H1 (cell line): Measurements from ENCODE around the gene SFTPB. TPM values are rescaled to one million over a fixed set of nuclear protein-coding genes. Genes with fewer than 3 reads are reported as not detected.

Source experiments
- CTCF ChIA-PET: fragments of 300-600 bp; sonication (Branson Sonifier 250); formaldehyde crosslinking; loops from one replicate; lab custom pipeline; 2021; ENCODE audit not compliant: partially characterized antibody; lab: Charles Lee
- POLR2A ChIA-PET: fragments of 300-600 bp; sonication (Branson Sonifier 250); formaldehyde crosslinking; loops from one replicate; lab custom pipeline; 2021; ENCODE audit warnings: inconsistent platforms; ENCODE audit not compliant: partially characterized antibody; lab: Charles Lee
- DNase-seq, 2 experiments: peaks; one replicate each; pipeline versions ENCODE4 v3.0.0 to v3.0.0-alpha.2; 2010 to 2022; ENCODE audit warnings: low spot score in 2 of 2, low read depth in 1 of 2, mixed read lengths in 1 of 2
- FAIRE-seq: peaks from 2 replicates; lab custom pipeline; 2011; peaks lifted over from hg19 to GRCh38; lab: Jason Lieb, UNC
- H2AFZ ChIP-seq: 2 replicates; pipeline ENCODE4 v1.8.1; 2012; ENCODE audit warnings: low read length, inconsistent platforms
- H2AK5ac ChIP-seq: 2 replicates; pipeline ENCODE4 v1.6.1; 2013; ENCODE audit warnings: low read depth, low read length
- H2BK120ac ChIP-seq: replicated peaks from 2 replicates; pipeline ENCODE3; 2013; ENCODE audit warnings: low read depth, low read length, inconsistent platforms
- H2BK12ac ChIP-seq: 2 replicates; pipeline ENCODE4 v1.6.1; 2013; ENCODE audit warnings: low read depth, low read length
- H2BK15ac ChIP-seq: 2 replicates; pipeline ENCODE4 v1.6.1; 2013; ENCODE audit warnings: low read length
- H2BK20ac ChIP-seq: 2 replicates; pipeline ENCODE4 v1.6.1; 2013; ENCODE audit warnings: low read length
- H2BK5ac ChIP-seq: 2 replicates; pipeline ENCODE4 v1.6.1; 2013; ENCODE audit warnings: low read depth, low read length
- H3K14ac ChIP-seq: 2 replicates; pipeline ENCODE4 v1.6.1; 2013; ENCODE audit warnings: inconsistent platforms; ENCODE audit not compliant: insufficient read length
- H3K18ac ChIP-seq: 2 replicates; pipeline ENCODE4 v1.6.1; 2013; ENCODE audit warnings: low read length; ENCODE audit errors: extremely low read depth
- H3K23ac ChIP-seq: 2 replicates; pipeline ENCODE4 v1.6.1; 2013; ENCODE audit warnings: inconsistent platforms; ENCODE audit not compliant: insufficient read length
- H3K23me2 ChIP-seq: 2 replicates; pipeline ENCODE4 v1.6.1; 2013; ENCODE audit warnings: low read depth, low read length
- H3K27ac ChIP-seq: 2 replicates; pipeline ENCODE4 v1.6.1; 2011; ENCODE audit warnings: low read depth, low read length, inconsistent platforms
- H3K27me3 ChIP-seq, 4 experiments: replicated peaks in 1 of 4; 1 replicate in 1 of 4; 2 replicates in 3 of 4; pipeline versions ENCODE4 v1.6.1 to v1.8.1; 2011 to 2013; ENCODE audit warnings: low read length in 3 of 4, mild to moderate bottlenecking in 3 of 4, inconsistent platforms in 2 of 4, mixed read lengths in 2 of 4, moderate library complexity in 1 of 4; ENCODE audit not compliant: control insufficient read depth in 3 of 4, insufficient read depth in 3 of 4; ENCODE audit errors: extremely low read depth in 1 of 4
- H3K36me3 ChIP-seq, 4 experiments: 2 replicates each; pipeline versions ENCODE4 v1.6.1 to v1.8.1; 2011 to 2013; ENCODE audit warnings: mild to moderate bottlenecking in 4 of 4, low read length in 3 of 4, moderate library complexity in 2 of 4, control low read depth in 1 of 4, inconsistent platforms in 1 of 4; ENCODE audit not compliant: insufficient read depth in 4 of 4, control insufficient read depth in 2 of 4
- H3K4ac ChIP-seq: replicated peaks from 2 replicates; pipeline ENCODE3; 2013; ENCODE audit warnings: low read length, low read depth, mixed read lengths, inconsistent platforms; ENCODE audit not compliant: insufficient read length
- H3K4me1 ChIP-seq, 4 experiments: replicated peaks in 1 of 4; 1 replicate in 1 of 4; 2 replicates in 3 of 4; pipeline versions ENCODE4 v1.6.1 to v1.8.1; 2011 to 2013; ENCODE audit warnings: low read length in 3 of 4, inconsistent platforms in 2 of 4, mixed read lengths in 1 of 4; ENCODE audit not compliant: insufficient read depth in 4 of 4, control insufficient read depth in 3 of 4
- H3K4me2 ChIP-seq, 2 experiments: 2 replicates each; pipeline versions ENCODE4 v1.6.1 to v1.8.1; 2011 to 2013; ENCODE audit warnings: low read depth in 2 of 2, low read length in 2 of 2, control low read depth in 1 of 2, inconsistent platforms in 1 of 2, mild to moderate bottlenecking in 1 of 2; ENCODE audit not compliant: insufficient read depth in 1 of 2
- H3K4me3 ChIP-seq, 4 experiments: fragments of 200-600, 300-600 bp in 1 of 4; sonication (generic), shearing (Covaris generic), sonication (Bioruptor Twin) in 1 of 4; 2 replicates each; pipeline versions ENCODE4 v1.5.1 to v1.8.1; 2011 to 2016; ENCODE audit warnings: low read length in 4 of 4, low read depth in 3 of 4, control low read depth in 2 of 4, inconsistent platforms in 2 of 4, mild to moderate bottlenecking in 2 of 4, mixed read lengths in 1 of 4, moderate library complexity in 1 of 4; ENCODE audit not compliant: insufficient read depth in 2 of 4; ENCODE audit errors: extremely low read depth in 1 of 4
- H3K56ac ChIP-seq: replicated peaks from 2 replicates; pipeline ENCODE3; 2013; ENCODE audit warnings: low read depth, mild to moderate bottlenecking, mixed read lengths, low read length, inconsistent platforms; ENCODE audit not compliant: insufficient read length
- H3K79me1 ChIP-seq: 2 replicates; pipeline ENCODE4 v1.6.1; 2013; ENCODE audit warnings: low read depth, low read length, control low read depth
- H3K79me2 ChIP-seq, 2 experiments: 2 replicates each; pipeline versions ENCODE4 v1.6.1 to v1.8.1; 2012 to 2013; ENCODE audit warnings: low read length in 2 of 2, mild to moderate bottlenecking in 2 of 2, inconsistent platforms in 1 of 2; ENCODE audit not compliant: insufficient read depth in 2 of 2, control insufficient read depth in 1 of 2
- H3K9ac ChIP-seq, 4 experiments: replicated peaks in 1 of 4; 1 replicate in 1 of 4; 2 replicates in 3 of 4; pipeline versions ENCODE4 v1.6.1 to v1.8.1; 2011 to 2013; ENCODE audit warnings: low read depth in 3 of 4, low read length in 3 of 4, control low read depth in 2 of 4, mild to moderate bottlenecking in 2 of 4, moderate library complexity in 2 of 4, inconsistent platforms in 1 of 4; ENCODE audit errors: extremely low read depth in 1 of 4
- H3K9me3 ChIP-seq, 2 experiments: 2 replicates each; pipeline versions ENCODE4 v1.6.1 to v1.8.1; 2012 to 2013; ENCODE audit warnings: mild to moderate bottlenecking in 2 of 2, moderate library complexity in 2 of 2, control low read depth in 1 of 2, inconsistent platforms in 1 of 2, low read depth in 1 of 2, low read length in 1 of 2, mixed read lengths in 1 of 2; ENCODE audit not compliant: insufficient read depth in 2 of 2
- H4K20me1 ChIP-seq, 2 experiments: replicated peaks in 1 of 2; 2 replicates each; pipeline versions ENCODE3 to v1.8.1; 2011 to 2013; ENCODE audit warnings: inconsistent platforms in 2 of 2, low read length in 2 of 2, mild to moderate bottlenecking in 1 of 2; ENCODE audit not compliant: insufficient read depth in 2 of 2, control insufficient read depth in 1 of 2
- H4K5ac ChIP-seq: 2 replicates; pipeline ENCODE4 v1.6.1; 2013; ENCODE audit warnings: low read length, low read depth, mixed read lengths, inconsistent platforms; ENCODE audit not compliant: insufficient read length
- H4K8ac ChIP-seq: 2 replicates; pipeline ENCODE4 v1.8.0; 2013; ENCODE audit warnings: mild to moderate bottlenecking, moderate library complexity, low read length, inconsistent platforms; ENCODE audit not compliant: insufficient read depth; ENCODE audit errors: extremely low read depth
- H4K91ac ChIP-seq: replicated peaks from 2 replicates; pipeline ENCODE3; 2013; ENCODE audit warnings: low read length, mixed read lengths, inconsistent platforms; ENCODE audit not compliant: insufficient read length
- HDAC6 ChIP-seq: IDR thresholded peaks from one replicate; pipeline ENCODE4 v1.7.1; 2012; ENCODE audit warnings: low read depth, mild to moderate bottlenecking, inconsistent platforms, low read length, moderate library complexity
- WGBS, 2 experiments: shearing (Covaris generic) in 1 of 2; methylation state at CpG; one replicate each; pipeline versions ENCODE4 v1.1.6 to v1.1.7; 2013 to 2015; ENCODE audit warnings: low lambda C conversion rate in 2 of 2, mixed read lengths in 2 of 2, inconsistent platforms in 1 of 2, low coverage in 1 of 2, missing lambda C conversion rate in 1 of 2; ENCODE audit not compliant: insufficient replicate concordance in 2 of 2, insufficient coverage in 1 of 2, insufficient read length in 1 of 2; ENCODE audit errors: extremely low coverage in 1 of 2, missing lambda C conversion rate in 1 of 2; 5-methylcytosine and 5-hydroxymethylcytosine counted together
- polyA plus RNA-seq, 7 experiments: library from polyadenylated mRNA; depleted of rRNA in 3 of 7; stranded (reverse) in 5 of 7; unstranded in 2 of 7; fragments of >200 nt in 5 of 7; fragments of 200-250 nt in 2 of 7; gene quantifications; 1 replicate in 5 of 7; 2 replicates in 1 of 7; 4 replicates in 1 of 7; pipeline versions ENCODE4 v1.2.1 to v1.2.3, GENCODE V29; 2011 to 2013; ENCODE audit warnings: missing spikeins in 2 of 7, mixed read lengths in 2 of 7
- total RNA-seq: library from RNA; stranded (reverse); fragmentation: NEBNext Ultra II Directional; extraction: Animal tissue kit (Norgen Biotek cat#: 25700); gene quantifications from 2 replicates; pipeline ENCODE4 v1.2.1, GENCODE V29; 2021

Gene SFTPB
- total and polyA plus RNA-seq, 2 of the 8 experiments (the other 6 are each of a cell fraction or from before 2014, with no cell fraction given): not detected

- Histone ChIP-seq H3K4me1 (no peaks in the 10 kb centered on the region; a peak in 1 of 7 replicates), H2BK120ac (no peak overlapping the region), H4K5ac (no peak overlapping the region), H4K20me1 (no peaks in the 10 kb centered on the region), H3K56ac (no peak overlapping the region), H3K27ac (no peak overlapping the region), H3K4ac (no peak overlapping the region), H4K91ac (no peak overlapping the region), H3K9me3 (no peaks in the 10 kb centered on the region), H3K23me2 (no peaks in the 10 kb centered on the region), H2AK5ac (no peak overlapping the region), H3K23ac (no peak overlapping the region), H2BK5ac (no peak overlapping the region), H4K8ac (no peak overlapping the region; the same call in 1 of the 2 replicates), H3K79me2 (no peaks in the 10 kb centered on the region), H3K9ac (no peak overlapping the region), H3K27me3 (no peaks in the 10 kb centered on the region; a peak in 2 of 7 replicates), H3K4me3 (no peak overlapping the region), H3K79me1 (no peaks in the 10 kb centered on the region), H3K4me2 (no peak overlapping the region), H2BK12ac (no peak overlapping the region), H2BK20ac (no peak overlapping the region), H2AFZ (no peak overlapping the region), H3K14ac (no peak overlapping the region), H3K18ac (no peak overlapping the region), H3K36me3 (no peaks in the 10 kb centered on the region), H2BK15ac (no peak overlapping the region)
- no peak for TF ChIP-seq HDAC6
- CTCF ChIA-PET: interaction anchor here (1.2 to 2.2 kb wide), 5 partner anchors 11 to 102 kb away, joined by 3 to 7 read pairs (median 5); no protein-coding TSS in a partner anchor
- DNase-seq: no peak
- no peak for FAIRE-seq
- 89% methylated on average over 8 of the region's 8 CpGs; no CpG with 5 or more reads in 1 of the 2 experiments for WGBS, 2 experiments
- POLR2A ChIA-PET: interaction anchor here (1.3 kb wide), 1 partner anchor 62 kb away, joined by 3 read pairs; no protein-coding TSS in a partner anchor
Observed at GRCh38 chr2:85711578-85712060, 43.6 kb upstream of the SFTPB start.
